ENCODE results near the gene LIPC.

LIPC gene

GRCh38 chr15:58572521-58572920 lies 140.7 kb downstream of the LIPC start:
- DNase-seq (ENCODE audit: extremely low read depth in 1 of 2, low read depth in 1 of 2): no peak

GRCh38 chr15:58573270-58573669 lies 141.5 kb downstream of the LIPC start:
- no peak for DNase-seq (ENCODE audit: extremely low read depth in 1 of 2, low read depth in 1 of 2)

GRCh38 chr15:58574631-58575030 lies 142.8 kb downstream of the LIPC start:
- DNase-seq (ENCODE audit: extremely low read depth in 1 of 2, low read depth in 1 of 2): no peak

GRCh38 chr15:58575045-58575786 lies 143.4 kb downstream of the LIPC start:
- no peak for DNase-seq (ENCODE audit: extremely low read depth in 1 of 2, low read depth in 1 of 2)

DNA sequence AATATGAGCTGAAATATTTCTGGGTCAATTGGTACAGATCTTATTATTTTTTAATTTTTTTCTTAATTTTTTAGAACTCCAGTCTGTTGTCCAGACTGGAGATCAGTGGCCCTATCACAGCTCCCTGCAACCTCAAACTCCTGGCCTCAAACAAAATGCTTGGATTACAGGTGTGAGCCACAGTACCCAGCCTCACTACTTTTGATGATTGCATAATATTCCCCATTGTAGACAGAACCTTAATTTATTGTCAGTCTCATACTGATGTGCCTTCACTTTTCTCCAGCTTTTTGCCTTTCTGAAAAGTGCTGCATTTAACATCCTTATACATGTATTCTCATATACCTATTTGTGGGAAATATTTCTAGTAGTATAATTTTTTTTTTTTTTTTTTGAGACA lies 144.9 kb downstream of the LIPC start:
- DNase-seq (ENCODE audit: extremely low read depth in 1 of 2, low read depth in 1 of 2): no peak

GRCh38 chr15:58582160-58582559 lies 150.4 kb downstream of the LIPC start:
- no peak for DNase-seq (ENCODE audit: extremely low read depth in 1 of 2, low read depth in 1 of 2)

DNA sequence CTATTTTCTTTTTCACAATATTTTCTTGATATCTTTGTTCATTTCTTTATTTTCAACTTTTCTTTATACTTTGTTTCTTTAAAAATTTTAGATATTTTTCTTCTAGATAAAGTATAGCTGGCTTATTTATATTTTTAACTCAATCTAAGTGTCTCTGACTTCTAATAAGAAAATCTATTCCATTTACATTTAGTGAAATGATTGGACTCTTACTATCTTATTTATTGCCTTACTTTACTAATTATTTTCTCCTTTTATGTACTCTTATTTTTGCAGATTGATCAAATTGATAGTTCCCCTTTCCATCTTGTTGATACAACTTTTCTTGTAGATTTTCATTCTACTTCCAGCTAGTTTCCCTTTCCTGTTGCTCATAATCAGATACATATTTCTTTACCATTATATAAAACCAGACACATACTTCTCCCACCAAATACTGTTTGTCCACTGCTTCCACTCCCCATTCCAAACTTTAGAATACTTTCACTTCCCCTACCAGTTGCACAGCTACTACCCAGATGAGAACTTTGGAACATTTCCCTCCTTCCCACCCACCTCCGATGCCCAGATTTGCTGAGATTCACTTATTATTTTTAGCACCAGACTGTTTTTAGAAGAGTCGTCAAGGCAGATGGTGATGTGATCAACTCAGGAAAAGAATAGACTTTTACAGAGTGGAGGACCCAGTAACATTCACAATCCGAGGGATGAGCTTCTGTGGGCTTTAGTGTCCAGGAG lies 151.5 kb downstream of the LIPC start:
- no peak for DNase-seq (ENCODE audit: extremely low read depth in 1 of 2, low read depth in 1 of 2)

DNA sequence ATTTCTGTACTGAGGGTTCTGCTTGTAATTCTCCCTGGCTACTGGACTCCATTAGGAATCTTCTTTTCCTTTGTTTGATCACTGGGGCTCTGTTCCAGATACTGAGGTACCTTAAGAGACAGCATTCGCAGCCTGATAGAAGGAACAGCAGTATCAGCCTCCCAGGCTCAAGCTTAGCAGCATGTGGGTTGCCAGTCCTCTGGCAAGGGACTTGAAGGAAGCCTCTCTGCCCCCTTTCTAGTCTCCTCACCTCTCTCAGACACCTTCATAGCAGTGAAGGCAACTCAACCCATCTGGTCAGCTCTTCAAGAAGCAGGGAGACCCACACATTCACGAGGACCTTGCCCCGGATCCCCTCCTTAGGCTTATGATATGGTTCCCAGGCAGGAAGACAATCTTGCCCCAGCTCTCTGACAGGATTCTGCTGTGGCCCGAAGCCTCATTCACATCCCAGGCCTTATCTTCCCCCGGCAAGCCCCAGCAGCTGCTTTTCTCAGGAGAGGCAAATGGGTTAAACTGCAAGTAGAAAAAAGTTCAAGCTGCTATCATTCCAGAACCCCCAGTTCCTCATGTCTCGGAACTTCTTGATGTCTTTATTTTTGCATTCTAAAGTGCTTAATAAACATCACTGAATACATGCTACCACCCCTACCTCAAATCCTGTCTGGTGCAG lies 153.1 kb downstream of the LIPC start:
- no peak for DNase-seq (ENCODE audit: extremely low read depth in 1 of 2, low read depth in 1 of 2)

DNA sequence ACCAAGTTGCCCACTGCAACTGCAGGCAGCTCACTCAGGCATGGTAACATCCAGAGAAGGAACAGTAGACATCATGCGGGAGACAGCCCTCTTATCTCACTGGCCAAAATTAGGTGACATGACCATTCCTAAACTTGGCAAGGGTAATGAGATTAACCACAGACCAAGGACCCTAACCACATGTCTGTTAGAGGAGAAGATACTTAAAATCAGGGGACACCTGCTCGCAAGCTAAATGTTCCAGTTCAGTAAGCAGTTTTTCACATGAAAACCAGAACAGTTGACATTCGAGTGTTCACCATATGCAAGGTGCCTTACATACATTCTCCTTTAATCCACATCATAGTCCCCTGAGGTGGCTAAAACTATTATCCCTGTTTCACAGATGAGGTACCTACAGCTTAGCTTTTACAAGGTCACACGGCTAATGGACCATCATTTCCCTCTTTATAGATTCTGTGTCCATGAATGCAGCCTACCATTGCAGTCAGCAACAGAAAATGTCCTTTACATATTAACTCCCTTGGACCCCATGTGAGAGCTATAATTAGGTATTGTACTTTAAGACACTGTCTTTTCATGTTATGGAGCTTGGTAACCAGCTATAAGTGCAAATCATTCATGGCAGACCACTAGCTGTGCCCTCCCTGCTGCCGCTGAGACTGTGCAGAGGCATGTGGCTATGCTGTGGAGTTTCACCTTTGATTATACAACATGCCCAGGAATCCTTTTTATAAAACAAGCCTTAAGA lies 154.1 kb downstream of the LIPC start:
- DNase-seq (ENCODE audit: extremely low read depth in 1 of 2, low read depth in 1 of 2): no peak

GRCh38 chr15:58587486-58587885 lies 155.7 kb downstream of the LIPC start:
- no peak for DNase-seq (ENCODE audit: extremely low read depth in 1 of 2, low read depth in 1 of 2)

DNA sequence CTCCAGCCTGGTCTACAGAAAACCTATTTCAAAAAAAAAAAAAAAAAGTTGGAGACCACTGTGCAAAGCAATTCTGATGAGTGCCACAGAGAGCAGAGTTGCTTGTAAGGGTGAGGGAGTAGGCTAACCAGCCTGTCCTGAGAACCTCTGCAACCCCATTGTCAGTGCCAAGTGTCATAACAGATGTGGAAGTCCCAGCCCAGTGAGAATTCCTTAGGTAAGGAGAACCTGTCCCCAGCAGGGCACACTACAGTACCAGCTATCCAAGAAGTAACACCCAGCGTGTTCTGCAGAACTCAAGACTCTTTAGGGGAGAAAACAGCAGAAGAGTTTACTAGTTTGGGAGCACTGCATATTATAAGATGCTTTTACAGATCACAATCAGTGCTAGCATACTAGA lies 156.3 kb downstream of the LIPC start:
- no peak for DNase-seq (ENCODE audit: extremely low read depth in 1 of 2, low read depth in 1 of 2)

GRCh38 chr15:58589047-58589446 lies 157.3 kb downstream of the LIPC start:
- no peak for DNase-seq (ENCODE audit: extremely low read depth in 1 of 2, low read depth in 1 of 2)

DNA sequence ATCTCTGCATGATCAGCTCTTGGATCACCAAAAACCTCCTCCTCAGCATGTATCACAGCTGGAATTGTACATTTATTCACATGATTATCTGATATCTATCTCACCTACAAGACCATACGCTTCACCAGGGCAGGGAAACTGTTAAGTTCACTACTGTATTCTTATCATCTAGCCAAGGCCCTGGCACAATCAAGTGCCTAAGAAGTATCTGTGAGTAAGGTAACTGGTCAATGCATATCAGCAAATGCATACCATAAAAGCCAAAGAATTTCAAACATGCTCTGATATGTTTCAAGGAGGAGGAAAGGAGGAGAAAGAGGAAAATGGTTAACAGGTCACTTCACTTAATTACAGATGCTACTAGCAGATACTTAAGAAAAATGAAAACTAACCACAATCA lies 158.4 kb downstream of the LIPC start:
- DNase-seq (ENCODE audit: extremely low read depth in 1 of 2, low read depth in 1 of 2): no peak

- DNase-seq (ENCODE audit: extremely low read depth in 1 of 2, low read depth in 1 of 2): no peak
These were observed 159.1 kb downstream of the LIPC start for GRCh38 chr15:58590926-58591325.

- no peak for DNase-seq (ENCODE audit: extremely low read depth in 1 of 2, low read depth in 1 of 2)
These were observed 162.1 kb downstream of the LIPC start for GRCh38 chr15:58593870-58594269.

DNA sequence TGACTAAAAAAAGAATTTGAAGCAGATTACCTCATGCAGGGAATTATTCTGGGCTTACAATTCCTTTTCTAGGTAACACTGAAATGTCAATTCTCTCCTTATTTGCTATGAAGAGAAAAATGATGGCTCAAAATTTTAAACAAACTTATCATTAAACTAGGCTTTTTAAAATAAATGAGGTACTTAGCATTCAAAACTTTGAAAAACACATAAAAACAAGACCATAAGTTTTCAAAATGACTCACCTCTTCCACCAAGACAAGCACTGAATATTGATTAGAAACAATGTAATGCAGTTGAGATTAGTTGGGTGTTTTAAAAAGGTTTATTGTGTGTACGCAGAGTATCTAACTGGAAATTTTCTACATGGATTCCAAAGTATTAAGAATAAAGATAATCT lies 163.1 kb downstream of the LIPC start:
- no peak for DNase-seq (ENCODE audit: extremely low read depth in 1 of 2, low read depth in 1 of 2)

- DNase-seq (ENCODE audit: extremely low read depth in 1 of 2, low read depth in 1 of 2): no peak
These were observed 163.9 kb downstream of the LIPC start for GRCh38 chr15:58595516-58596263.

GRCh38 chr15:58597943-58598828 lies 166.4 kb downstream of the LIPC start:
- DNase-seq (ENCODE audit: extremely low read depth in 1 of 2, low read depth in 1 of 2): no peak

DNA sequence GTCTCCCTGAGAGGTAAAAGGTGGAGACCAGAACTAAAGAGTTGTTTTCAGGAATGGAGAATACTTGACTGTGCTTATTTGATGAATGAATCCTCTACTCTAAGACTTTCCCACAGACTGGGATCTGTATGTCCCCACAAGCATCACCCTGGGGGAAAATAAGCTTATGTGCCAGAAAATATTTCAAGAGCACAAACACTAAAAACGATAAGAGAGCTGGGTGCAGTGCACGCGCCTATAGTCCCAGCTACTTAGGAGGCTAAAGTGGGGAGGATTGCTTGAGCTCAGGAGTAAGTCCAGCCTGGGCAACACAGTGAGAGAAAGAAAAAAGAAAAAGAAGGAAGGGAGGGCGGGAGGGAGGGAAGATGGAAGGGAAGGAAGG lies 167.0 kb downstream of the LIPC start:
- no peak for DNase-seq (ENCODE audit: extremely low read depth in 1 of 2, low read depth in 1 of 2)

- no peak for DNase-seq (ENCODE audit: extremely low read depth in 1 of 2, low read depth in 1 of 2)
These were observed 171.0 kb downstream of the LIPC start for GRCh38 chr15:58602823-58603222.
